ENCODE data around the gene MAFB.

The MAFB gene

DNA sequence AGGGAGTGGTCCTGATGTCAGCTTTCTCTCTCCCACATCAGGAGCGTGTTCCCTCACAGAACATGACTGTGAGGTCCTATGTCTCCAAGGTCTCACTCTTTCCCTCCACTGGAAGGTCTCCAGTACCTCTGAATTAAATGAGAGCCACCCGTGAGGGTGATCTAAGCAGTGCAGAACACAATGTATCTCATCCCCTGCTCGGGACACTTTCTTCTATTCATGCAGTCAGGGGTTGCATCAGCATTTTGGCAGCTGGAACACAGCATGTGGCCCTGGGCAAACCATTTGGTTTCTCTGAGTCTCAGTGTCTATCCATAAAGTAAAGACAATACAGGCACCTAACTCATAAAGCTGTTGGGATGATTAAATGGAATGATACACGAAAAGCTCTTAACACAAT, 34.2 kb downstream of the MAFB start:
- no peak for DNase-seq

DNA sequence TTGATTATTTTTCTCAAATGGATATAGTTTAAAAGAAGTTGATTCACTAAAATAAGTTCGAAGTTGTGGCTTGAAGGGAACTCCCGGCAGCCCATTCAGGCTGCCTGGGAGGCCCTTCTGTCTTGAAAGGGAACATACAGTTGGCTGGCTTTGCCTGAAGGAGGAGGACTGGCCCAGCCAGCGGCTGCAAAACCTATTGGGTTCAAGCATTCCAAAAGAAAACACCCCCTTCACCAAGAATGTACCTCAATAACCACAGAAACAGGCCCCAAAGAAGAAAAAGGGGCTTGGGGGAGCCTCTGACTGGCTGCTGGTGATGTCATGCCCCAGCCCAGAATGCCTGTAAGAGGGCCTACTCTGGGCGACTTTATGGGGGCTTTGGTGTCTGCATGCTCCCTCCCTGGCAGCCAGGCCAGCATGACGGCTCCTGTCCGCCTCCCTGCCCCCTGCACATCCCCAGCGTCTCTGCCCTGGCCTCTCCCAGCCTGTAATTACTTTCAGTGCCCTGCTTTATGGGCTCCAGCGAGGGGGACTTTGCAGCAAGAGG, 36.5 kb downstream of the MAFB start:
- no peak for DNase-seq

DNA sequence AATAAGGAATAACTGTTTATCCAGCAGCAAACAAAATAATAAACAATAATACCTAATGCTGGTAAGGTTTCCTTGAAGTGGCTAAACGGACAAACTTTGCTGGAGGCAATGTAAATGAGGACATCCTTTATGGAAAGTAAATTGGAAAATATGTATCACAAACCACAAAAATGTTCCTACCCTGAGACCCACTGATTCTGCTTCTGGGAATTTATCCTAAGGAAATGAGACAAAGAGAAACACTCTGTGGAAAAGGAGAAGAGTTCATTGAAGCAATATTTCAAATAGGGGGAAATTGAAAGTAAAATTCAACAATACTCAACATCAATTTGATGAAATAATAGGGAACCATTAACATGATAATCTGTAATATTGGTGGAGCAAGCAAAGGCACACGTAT, 37.9 kb downstream of the MAFB start:
- DNase-seq = no peak

DNA sequence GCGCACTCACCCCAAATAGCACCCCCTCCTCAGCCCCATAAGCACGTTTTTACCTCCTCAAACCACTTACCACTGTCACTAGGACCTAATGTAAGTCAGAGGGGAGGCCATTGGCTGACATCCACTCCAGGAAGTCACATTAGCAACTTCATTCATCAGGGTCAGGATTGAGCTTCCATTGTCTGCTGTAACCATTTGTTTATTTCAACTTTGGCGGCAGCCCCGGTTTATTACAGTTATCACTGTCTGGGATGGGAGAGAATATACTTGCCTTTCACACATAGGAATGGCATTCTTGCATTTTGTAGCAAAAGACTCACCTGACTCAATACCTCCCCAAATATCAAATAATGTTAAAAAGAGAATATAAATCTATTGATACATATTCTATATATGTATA, 38.3 kb downstream of the MAFB start:
- DNase-seq = no peak

DNA sequence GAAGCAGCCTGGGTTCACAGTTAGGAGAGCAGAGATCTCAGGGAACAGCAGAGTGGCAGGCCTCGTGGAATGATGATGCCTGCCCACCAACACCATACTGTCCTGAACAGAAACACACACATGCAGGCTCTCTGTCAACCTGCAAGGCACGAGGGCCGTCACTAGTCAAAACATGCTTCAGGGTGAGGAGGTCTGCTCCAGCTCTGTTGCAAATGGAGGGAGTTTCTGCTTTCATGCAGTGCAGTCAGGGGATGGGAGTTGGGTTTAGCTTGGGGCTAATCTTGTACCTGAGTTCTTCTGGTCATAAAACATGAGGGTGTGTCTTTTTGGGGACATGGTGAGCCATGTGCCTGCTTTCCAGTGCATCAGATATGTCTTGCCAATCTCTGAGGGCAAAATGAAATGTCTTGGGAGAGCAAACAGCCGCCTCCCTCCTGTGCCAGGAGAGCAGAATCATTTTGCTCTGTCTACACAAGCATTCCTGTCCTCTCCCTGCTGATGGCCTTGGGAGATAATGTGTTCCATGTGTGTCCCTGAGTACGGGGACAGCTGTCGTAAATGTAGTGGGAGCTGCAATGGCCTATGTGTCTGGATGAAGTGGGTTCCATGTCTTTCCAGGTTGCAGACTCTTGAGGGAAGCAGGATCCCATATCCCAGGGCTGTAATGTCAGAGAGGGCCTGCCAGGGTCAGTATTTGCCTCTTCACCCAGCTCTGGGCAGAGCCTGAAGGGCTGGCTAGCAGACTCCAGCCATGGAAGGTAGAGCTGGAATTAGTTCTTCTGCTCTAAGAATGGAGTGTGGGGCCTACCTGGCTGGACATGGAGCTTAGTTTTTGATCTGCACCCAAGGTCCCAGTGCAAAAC, 40.6 kb downstream of the MAFB start:
- no peak for DNase-seq

DNA sequence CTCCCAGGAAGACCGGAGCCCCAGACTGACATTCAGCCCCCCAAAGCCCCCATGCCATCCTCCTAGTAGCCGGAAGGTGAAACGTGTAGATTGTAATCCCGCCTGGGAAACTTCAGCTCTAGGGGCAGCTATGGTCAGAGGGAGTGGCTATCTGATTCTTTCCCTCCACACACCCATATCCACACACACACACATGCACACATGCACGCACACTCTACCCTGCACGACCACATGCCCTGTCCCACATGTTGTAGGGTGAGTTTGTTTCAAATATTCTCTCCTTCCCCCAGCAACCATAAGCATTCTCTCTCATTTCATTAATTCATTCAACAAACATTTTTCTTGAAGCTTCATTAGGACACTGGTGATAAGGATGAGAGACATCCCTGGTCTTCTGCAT, 42.2 kb downstream of the MAFB start:
- no peak for DNase-seq

DNA sequence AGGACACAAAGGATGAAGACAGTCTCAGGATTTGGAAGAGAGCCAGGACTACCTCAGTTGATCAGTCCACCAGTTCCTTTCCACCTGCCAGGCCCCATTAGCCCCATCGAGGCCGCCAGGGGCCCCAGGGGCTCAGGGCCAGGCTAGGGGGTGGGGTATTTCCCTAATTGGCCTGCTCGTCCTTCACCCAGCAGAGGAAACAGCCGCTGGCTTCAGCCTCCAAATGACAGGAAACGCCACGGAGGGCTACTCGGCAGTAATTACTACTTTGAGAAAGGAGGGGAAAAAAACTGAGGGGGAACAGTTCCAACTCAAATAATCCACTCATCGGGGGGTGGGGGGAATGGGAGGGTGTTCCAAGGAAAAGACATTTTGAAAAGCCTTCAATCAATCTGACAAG, 42.7 kb downstream of the MAFB start:
- DNase-seq = no peak

DNA sequence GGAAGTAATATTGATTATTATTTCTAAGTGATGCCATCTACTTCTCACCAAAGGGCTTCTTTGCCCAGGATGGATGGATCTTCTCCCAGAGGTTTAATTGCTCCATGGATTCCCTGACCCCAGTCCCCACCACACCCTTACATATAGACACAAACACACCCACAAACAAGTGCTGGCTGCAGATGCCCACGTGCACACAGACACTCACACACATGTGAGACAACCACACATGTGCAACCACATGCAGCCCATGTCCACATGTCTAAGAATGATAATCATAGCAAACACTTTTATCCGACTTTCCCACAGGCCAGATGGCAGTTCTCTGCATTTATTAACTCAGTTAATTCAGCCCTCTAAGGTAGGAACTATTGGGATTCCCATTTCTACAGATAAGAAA, 44.2 kb downstream of the MAFB start:
- no peak for DNase-seq

DNA sequence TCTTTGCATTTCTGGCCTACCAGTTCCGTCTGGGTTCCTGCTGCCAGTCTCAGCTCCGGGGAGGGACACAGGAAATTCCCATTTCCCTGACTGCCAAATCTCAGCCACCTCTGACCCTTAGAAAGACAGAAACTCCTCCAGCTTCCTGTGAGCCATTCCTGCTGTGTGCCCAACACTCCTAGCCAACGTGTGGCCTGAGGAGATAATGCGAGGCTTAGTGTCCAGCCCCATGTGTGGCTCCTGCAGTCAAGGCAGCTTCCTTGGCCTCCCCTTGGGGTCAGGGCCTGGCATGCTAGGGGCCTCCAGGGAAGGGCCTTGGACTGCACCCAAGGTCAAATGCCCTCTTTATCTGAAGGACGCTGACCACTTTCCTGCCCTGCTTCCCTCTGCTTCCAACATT, 45.1 kb downstream of the MAFB start:
- DNase-seq = no peak

DNA sequence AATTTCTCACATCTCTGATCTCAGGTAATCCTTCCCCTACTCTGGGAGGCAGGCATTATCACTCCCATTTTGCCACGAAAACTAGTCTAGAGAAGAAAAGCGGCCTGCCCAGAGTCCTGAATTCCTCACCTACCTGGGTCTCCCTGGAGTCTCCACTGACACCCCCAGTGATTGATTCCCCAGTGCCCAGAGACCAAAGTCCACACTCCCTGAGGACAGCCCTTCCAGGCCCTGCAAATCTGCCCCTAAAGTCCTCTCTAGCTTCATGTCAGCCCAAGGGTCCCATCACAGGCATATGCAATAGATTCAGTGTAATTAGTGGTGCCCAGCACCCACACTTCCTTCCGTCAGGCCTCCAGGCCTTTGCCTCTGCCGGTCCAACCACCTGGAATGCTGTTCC, 47.2 kb downstream of the MAFB start:
- DNase-seq = no peak

DNA sequence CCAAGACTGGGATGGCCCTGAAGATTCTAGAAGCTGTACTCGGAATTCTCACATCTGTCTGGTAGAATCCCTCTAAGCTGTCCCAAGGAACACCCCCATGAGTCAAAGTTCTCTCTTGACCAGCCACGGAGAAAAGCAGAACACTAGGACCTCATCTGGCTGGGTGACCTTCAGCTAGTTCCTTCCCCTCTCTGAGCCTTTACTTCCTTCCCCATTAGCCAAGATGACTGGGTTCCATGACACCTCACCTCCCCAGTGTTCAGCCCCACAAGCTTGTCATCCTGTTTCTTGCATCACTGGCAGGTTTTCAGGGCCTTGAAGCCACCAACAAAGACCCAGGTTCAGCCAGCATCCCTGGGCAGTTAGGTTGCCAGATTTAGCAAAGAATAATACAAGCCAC, 47.8 kb downstream of the MAFB start:
- no peak for DNase-seq

DNA sequence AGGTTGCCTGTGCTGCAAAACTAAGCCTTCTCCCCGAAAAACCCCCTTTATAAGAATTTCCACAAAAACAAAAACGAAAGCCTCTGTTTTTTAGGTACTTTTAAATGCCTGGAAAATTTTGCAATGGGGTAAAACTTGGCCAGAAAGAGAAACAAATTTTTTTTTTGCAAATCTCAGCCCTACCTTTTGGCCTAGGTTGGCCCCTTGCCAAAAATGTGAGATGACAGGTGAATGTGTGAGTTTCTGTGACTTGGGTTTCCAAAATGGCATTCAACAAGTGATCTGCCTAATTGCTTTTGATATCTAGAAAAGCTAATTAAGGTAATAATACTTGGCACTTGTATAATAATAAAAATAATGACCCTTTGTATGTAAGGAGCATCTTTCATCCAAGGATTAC, 48.4 kb downstream of the MAFB start:
- no peak for DNase-seq

DNA sequence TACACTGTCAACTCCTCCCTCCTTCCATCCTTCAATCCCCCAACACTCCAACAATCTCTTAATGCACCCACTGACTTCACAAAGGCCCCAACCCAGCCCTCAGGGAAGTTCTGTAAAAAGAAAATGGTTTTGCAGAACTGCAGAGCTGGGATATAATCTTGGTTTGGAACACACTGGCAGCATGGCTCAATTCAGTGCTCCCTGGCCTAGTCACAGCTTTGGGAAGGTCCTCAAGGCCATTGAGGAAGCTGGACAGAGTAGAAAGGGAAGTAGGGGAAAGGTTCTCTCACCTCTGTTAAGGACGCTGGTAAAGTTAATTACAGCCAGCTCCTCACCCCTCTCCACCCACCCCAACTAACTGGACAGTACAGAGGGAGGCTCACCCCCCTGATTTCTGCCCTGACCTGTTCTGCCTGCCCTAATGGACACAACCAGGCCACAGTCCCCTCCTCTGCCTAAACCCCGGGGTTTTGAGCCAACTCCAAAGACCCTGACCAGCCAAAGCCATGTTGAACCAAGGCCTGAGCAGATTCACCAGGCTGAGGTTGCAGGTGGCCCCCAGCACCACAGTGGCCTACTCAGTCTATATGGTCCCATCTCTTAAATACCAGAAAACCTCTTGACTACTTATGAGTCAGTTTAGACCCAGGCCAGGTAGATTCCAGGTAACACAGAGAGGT, 49.2 kb downstream of the MAFB start:
- DNase-seq = no peak

DNA sequence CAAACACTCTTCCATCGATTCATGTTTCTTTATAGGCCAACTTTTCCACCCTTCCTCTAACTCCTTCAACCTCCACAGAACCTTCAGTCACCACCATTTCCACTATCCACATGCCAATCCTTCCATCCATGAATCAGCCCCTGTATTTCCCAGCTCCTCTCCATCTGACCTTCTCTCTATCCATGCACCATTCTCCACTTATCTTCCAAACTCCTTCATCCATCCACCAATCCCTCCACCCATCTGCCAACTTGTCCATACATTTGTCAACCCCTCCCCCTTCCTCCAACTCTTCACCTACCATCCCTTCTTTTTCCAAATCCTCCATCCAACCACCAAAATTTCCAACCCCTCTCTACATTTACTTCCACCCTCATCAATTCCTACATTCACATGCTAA, 49.9 kb downstream of the MAFB start:
- no peak for DNase-seq

DNA sequence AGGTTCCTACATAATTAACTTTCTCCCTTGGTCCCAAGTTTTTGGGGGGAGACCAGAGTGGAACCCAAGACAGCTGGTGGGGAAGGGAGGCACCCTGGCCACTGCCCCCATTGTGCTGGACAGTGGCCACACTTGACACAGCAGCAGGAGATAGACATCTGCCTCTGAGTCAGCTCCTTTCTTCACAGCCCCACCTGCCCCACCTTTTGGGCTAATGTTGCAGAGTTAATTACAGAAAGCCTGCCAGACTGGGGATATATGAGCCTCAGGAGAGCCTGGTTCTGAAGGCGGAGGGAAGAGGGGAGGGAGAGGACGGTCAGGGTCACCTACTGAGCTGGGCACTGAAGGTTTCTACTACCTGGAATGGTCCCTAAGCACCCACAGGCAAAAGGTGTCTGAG, 50.6 kb downstream of the MAFB start:
- DNase-seq = no peak

DNA sequence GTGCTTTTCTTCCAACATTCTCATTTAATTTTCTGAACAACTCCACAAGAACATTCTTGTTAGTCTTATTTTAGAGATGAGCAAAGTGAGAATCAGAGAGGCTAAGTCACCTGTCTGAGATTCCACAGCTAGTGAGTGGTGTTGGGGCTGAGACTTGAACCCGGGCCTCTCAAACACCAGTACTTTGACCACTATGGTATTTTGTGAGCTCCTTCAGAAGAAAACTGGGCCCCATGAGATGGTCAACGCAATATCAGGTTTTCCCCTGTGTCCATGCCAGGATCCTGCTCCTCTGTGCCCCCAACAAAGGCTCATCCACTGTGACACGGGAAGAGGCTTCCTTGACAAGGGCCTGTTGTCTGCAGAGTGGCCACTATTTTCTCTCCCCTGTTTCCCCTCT, 51.9 kb downstream of the MAFB start:
- DNase-seq = no peak

DNA sequence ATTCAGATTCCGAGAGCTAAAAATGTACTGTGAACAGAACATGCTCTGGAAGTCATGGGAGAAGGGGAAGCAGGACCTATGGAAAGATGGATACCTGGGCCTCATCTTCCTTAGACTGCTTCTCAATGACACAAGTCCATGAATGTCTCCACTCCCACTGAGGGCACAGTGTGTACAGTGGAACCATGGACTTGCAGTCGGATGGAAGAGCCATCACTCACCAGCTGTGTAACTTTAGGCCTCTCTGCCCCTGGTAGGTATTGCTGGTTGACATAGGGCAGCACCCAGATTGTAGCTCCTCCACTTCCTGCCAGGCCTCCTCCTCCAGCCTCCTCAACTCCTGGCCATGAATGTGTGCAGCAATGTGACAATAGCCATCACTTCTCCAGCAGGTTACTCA, 52.5 kb downstream of the MAFB start:
- DNase-seq = no peak

DNA sequence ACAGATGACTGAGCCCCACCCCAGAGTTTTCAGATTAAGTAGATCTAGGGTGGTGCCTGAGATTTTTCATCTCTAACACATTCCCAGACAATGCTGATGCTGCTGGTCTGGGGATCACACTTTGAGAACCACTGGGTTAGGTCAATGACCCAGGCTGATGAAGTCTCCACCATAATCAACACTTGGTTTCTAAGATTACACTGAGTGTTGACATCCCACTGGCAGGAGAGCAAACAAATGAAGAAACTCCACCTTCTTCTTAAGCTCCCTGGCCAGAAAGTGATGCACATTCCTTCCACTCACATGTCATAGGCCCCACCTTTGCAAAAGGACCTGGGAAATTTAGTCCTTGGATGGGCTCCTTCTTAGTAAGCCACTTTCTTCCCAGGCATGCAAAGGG, 53.1 kb downstream of the MAFB start:
- no peak for DNase-seq

Data from stimulated activated CD4-positive, alpha-beta T cell treated with anti-CD3 and anti-CD28 coated beads, Interleukin-2, amount 100 ng/mL, for 24 hours (primary cell).